SIG-M5 treated with dmso at 0.1 percent for 504 hours (cell line): ENCODE measurements around the gene CHD2.

Source experiments
- DNase-seq: peaks from one replicate; lab custom pipeline; 2025; ENCODE audit not compliant: unreplicated experiment; lab: John Stamatoyannopoulos, UW

CHD2 gene

GRCh38 chr15:93033434-93034045, 133.4 kb downstream of the CHD2 start:
- no peak for DNase-seq

GRCh38 chr15:93034512-93034911, 134.4 kb downstream of the CHD2 start:
- DNase-seq = no peak

GRCh38 chr15:93035092-93035915, 135.2 kb downstream of the CHD2 start:
- no peak for DNase-seq

GRCh38 chr15:93035953-93036810, 136.1 kb downstream of the CHD2 start:
- DNase-seq = peak; percentile 24

GRCh38 chr15:93036951-93037819, 137.1 kb downstream of the CHD2 start:
- DNase-seq = peak; percentile 8

- DNase-seq = no peak
Measured at GRCh38 chr15:93037820-93038705, 137.9 kb downstream of the CHD2 start.

GRCh38 chr15:93039562-93040287, 139.6 kb downstream of the CHD2 start:
- DNase-seq = peak; percentile 3

GRCh38 chr15:93040288-93041158, 140.4 kb downstream of the CHD2 start:
- DNase-seq = no peak

GRCh38 chr15:93041159-93041547, 141.0 kb downstream of the CHD2 start:
- DNase-seq = no peak

- no peak for DNase-seq
Measured at GRCh38 chr15:93042211-93042610, 142.1 kb downstream of the CHD2 start.

GRCh38 chr15:93042691-93043378, 142.7 kb downstream of the CHD2 start:
- no peak for DNase-seq

- no peak for DNase-seq
Measured at GRCh38 chr15:93043621-93044300, 143.6 kb downstream of the CHD2 start.

- no peak for DNase-seq
Measured at GRCh38 chr15:93044301-93045190, 144.4 kb downstream of the CHD2 start.

GRCh38 chr15:93045191-93045785, 145.2 kb downstream of the CHD2 start:
- DNase-seq = no peak

- no peak for DNase-seq
Measured at GRCh38 chr15:93046120-93046519, 146.0 kb downstream of the CHD2 start.

GRCh38 chr15:93046721-93047120, 146.6 kb downstream of the CHD2 start:
- DNase-seq = no peak
